HL-60 (cell line): ENCODE measurements around the gene SPRED3.

ENCODE experiments used
- POLR2AphosphoS5 ChIP-seq: IDR thresholded peaks from 2 replicates; pipeline ENCODE4 v1.6.1; 2012; ENCODE audit warnings: low read depth
- TF ChIP-seq, protein P1 (sequence below): IDR thresholded peaks from one replicate; pipeline ENCODE4 v1.5.1; 2011; ENCODE audit warnings: low read length, control low read depth, inconsistent platforms; ENCODE audit not compliant: insufficient read depth

DNA sequence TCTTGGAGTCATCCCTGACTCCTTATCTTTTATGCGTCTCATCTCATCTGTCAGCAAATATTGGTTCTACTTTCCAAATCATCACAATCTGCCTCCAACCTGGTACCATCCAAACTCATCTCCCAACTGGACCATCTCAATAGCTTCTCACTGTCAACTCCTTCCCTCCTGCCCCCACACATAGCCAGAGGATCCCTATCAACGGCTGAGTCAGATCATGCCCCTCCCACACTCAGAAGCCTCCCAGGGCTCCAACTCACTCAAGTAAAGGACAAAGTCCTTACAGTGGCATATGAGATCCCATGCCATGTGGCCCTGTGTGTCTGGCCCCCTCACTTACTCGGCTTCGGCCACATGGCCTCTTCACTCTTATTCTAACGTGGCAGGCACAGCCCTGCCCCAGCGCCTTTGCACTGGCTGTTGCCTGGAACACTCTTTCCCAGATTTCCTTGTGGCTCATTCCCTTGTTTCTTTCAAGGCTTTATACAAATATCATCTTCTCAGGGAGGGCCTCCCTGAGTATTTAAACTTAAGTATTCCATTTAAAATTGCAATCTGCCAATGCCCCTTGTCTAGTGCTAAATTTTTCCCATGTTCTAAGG is 4.3 kb downstream of the SPRED3 start:
- TF ChIP-seq POLR2AphosphoS5: no peak
- TF ChIP-seq, protein P1, sequence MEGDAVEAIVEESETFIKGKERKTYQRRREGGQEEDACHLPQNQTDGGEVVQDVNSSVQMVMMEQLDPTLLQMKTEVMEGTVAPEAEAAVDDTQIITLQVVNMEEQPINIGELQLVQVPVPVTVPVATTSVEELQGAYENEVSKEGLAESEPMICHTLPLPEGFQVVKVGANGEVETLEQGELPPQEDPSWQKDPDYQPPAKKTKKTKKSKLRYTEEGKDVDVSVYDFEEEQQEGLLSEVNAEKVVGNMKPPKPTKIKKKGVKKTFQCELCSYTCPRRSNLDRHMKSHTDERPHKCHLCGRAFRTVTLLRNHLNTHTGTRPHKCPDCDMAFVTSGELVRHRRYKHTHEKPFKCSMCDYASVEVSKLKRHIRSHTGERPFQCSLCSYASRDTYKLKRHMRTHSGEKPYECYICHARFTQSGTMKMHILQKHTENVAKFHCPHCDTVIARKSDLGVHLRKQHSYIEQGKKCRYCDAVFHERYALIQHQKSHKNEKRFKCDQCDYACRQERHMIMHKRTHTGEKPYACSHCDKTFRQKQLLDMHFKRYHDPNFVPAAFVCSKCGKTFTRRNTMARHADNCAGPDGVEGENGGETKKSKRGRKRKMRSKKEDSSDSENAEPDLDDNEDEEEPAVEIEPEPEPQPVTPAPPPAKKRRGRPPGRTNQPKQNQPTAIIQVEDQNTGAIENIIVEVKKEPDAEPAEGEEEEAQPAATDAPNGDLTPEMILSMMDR: no peak
